HepG2 (cell line): ENCODE data around the gene RNPEPL1. TPM values are rescaled to one million over a fixed set of nuclear protein-coding genes. Genes with fewer than 3 reads are reported as not detected.

ENCODE experiments used
- ATAC-seq: fragments of 200-7000 bp; cut with Tn5 transposase; 3 replicates; pipeline ENCODE4 v1.9.1; 2020; ENCODE audit warnings: mild to moderate bottlenecking, moderate library complexity
- BruUV-seq: library from RNA; stranded (reverse); fragments of 400-500 nt; replicated peaks from 2 replicates; lab custom pipeline; 2021; lab: Mats Ljungman, UMichigan
- CTCF ChIA-PET: fragments of 300-600 bp; formaldehyde crosslinking; extraction: SDS; loops from one replicate; lab custom pipeline; 2021; ENCODE audit warnings: low total read pairs, inconsistent platforms, low intra/inter-chr PET ratio; lab: Yijun Ruan, JAX
- POLR2A ChIA-PET: fragments of 350-600 bp; sonication (Branson Sonifier 250); formaldehyde crosslinking; loops from one replicate; lab custom pipeline; 2020; ENCODE audit warnings: antibody characterized with exemption, inconsistent platforms; lab: Yijun Ruan, JAX
- DNase-seq: peaks from one replicate; pipeline ENCODE4 v3.0.0-alpha.2; 2015; ENCODE audit warnings: low spot score
- FAIRE-seq: peaks from 3 replicates; lab custom pipeline; 2011; peaks lifted over from hg19 to GRCh38; lab: Jason Lieb, UNC
- H2AFZ ChIP-seq: one replicate; pipeline ENCODE4 v1.6.1; 2011; ENCODE audit warnings: low read length, inconsistent platforms
- H3K27ac ChIP-seq: fragments of 300-600 bp; 3 replicates; pipeline ENCODE4 v1.8.0; 2011; ENCODE audit warnings: mixed run types, mild to moderate bottlenecking, mixed read lengths, low read length, inconsistent platforms; ENCODE audit not compliant: insufficient read depth; ENCODE audit errors: extremely low read length
- H3K27me3 ChIP-seq, 2 experiments: fragments of 200-600 bp in 1 of 2; 2 replicates in 1 of 2; 3 replicates in 1 of 2; pipeline versions ENCODE4 v1.6.0 to v1.8.0; 2011; ENCODE audit warnings: low read length in 2 of 2, mild to moderate bottlenecking in 2 of 2, moderate library complexity in 2 of 2, inconsistent platforms in 1 of 2; ENCODE audit not compliant: insufficient read depth in 2 of 2, control insufficient read depth in 1 of 2
- H3K36me3 ChIP-seq, 2 experiments: fragments of 200-600 bp in 1 of 2; replicated peaks in 1 of 2; 2 replicates in 1 of 2; 3 replicates in 1 of 2; pipeline versions ENCODE4 v1.5.1 to v1.8.0; 2011; ENCODE audit warnings: low read length in 2 of 2, inconsistent platforms in 1 of 2; ENCODE audit not compliant: insufficient read depth in 2 of 2, control insufficient read depth in 1 of 2
- H3K4me1 ChIP-seq: 2 replicates; pipeline ENCODE4 v1.5.1; 2012; ENCODE audit warnings: low read length, inconsistent platforms; ENCODE audit not compliant: insufficient read depth
- H3K4me2 ChIP-seq: 2 replicates; pipeline ENCODE4 v1.6.0; 2011; ENCODE audit warnings: low read depth, low read length, inconsistent platforms
- H3K4me3 ChIP-seq, 3 experiments: fragments of 200-600 bp in 1 of 3; sonication (generic), shearing (Covaris generic) in 1 of 3; replicated peaks in 1 of 3; 2 replicates each; pipeline ENCODE4 v1.5.1; 2011 to 2016; ENCODE audit warnings: low read length in 3 of 3, inconsistent platforms in 2 of 3, low read depth in 2 of 3, mild to moderate bottlenecking in 2 of 3, control low read depth in 1 of 3, mixed read lengths in 1 of 3; ENCODE audit not compliant: insufficient read depth in 1 of 3
- H3K79me2 ChIP-seq: one replicate; pipeline ENCODE4 v1.6.1; 2011; ENCODE audit warnings: low read length, inconsistent platforms; ENCODE audit not compliant: insufficient read depth
- H3K9ac ChIP-seq: 2 replicates; pipeline ENCODE4 v1.6.0; 2011; ENCODE audit warnings: mild to moderate bottlenecking, low read depth, low read length, inconsistent platforms; ENCODE audit not compliant: insufficient read depth
- H3K9me3 ChIP-seq: 2 replicates; pipeline ENCODE4 v1.5.1; 2012; ENCODE audit warnings: mild to moderate bottlenecking, low read length
- H4K20me1 ChIP-seq: 2 replicates; pipeline ENCODE4 v1.6.0; 2011; ENCODE audit warnings: inconsistent platforms, mild to moderate bottlenecking, low read length, moderate library complexity; ENCODE audit not compliant: insufficient read depth
- CHCHD3 ChIP-seq: sonication (generic); formaldehyde crosslinking; IDR thresholded peaks from 2 replicates; pipeline ENCODE4 v1.8.0; 2022; ENCODE audit warnings: mild to moderate bottlenecking, missing genetic modification reagents, moderate library complexity
- HOMEZ ChIP-seq: IDR thresholded peaks from 2 replicates; pipeline ENCODE4 v1.6.1; 2016; ENCODE audit warnings: low read depth
- MTERF4 ChIP-seq: sonication (generic); formaldehyde crosslinking; IDR thresholded peaks from 2 replicates; pipeline ENCODE4 v1.8.0; 2023; ENCODE audit warnings: mild to moderate bottlenecking, missing genetic modification reagents
- POLR2A ChIP-seq, 2 experiments: IDR thresholded peaks; 2 replicates each; pipeline ENCODE4 v1.6.1; 2011; ENCODE audit warnings: low read depth in 2 of 2, low read length in 2 of 2, mild to moderate bottlenecking in 1 of 2, moderate library complexity in 1 of 2; ENCODE audit not compliant: insufficient read depth in 1 of 2
- SRSF1 ChIP-seq: fragments of 200-400 bp; formaldehyde crosslinking; optimal IDR thresholded peaks from 2 replicates; pipeline ENCODE3; 2017; ENCODE audit warnings: mild to moderate bottlenecking, low read depth, low read length, moderate library complexity
- SRSF4 ChIP-seq: fragments of 200-400 bp; formaldehyde crosslinking; IDR thresholded peaks from one replicate; pipeline ENCODE4 v1.6.1; 2018; ENCODE audit warnings: mild to moderate bottlenecking, low read depth, low read length, moderate library complexity; ENCODE audit not compliant: poor library complexity, severe bottlenecking
- TBX3 ChIP-seq: fragments of 450-650 bp; IDR thresholded peaks from 2 replicates; pipeline ENCODE4 v1.6.1; 2017; ENCODE audit warnings: antibody characterized with exemption, mild to moderate bottlenecking, inconsistent platforms, borderline replicate concordance
- ZNF34 ChIP-seq: sonication (generic); formaldehyde crosslinking; IDR thresholded peaks from 2 replicates; pipeline ENCODE4 v1.4.0; 2020; ENCODE audit warnings: mild to moderate bottlenecking, missing genetic modification reagents, borderline replicate concordance
- ZNF563 ChIP-seq: sonication (generic); formaldehyde crosslinking; IDR thresholded peaks from 2 replicates; pipeline ENCODE4 v1.8.0; 2022; ENCODE audit warnings: mild to moderate bottlenecking, moderate library complexity, missing genetic modification reagents
- ZNF7 ChIP-seq: IDR thresholded peaks from 2 replicates; pipeline ENCODE4 v1.6.1; 2016; ENCODE audit warnings: missing biosample characterization, missing genetic modification reagents
- ZNF709 ChIP-seq: sonication (generic); formaldehyde crosslinking; IDR thresholded peaks from 2 replicates; pipeline ENCODE4 v1.5.0; 2020; ENCODE audit warnings: mild to moderate bottlenecking, missing genetic modification reagents
- ZNF710 ChIP-seq: sonication (generic); formaldehyde crosslinking; IDR thresholded peaks from 2 replicates; pipeline ENCODE4 v1.5.0; 2020; ENCODE audit warnings: mild to moderate bottlenecking, missing genetic modification reagents, borderline replicate concordance
- ZNF878 ChIP-seq: sonication (generic); formaldehyde crosslinking; IDR thresholded peaks from 2 replicates; pipeline ENCODE4 v1.8.1; 2023; ENCODE audit warnings: mild to moderate bottlenecking, missing genetic modification reagents, moderate library complexity
- WGBS: methylation state at CpG from one replicate; pipeline ENCODE4 v1.1.6; 2017; ENCODE audit warnings: low lambda C conversion rate; 5-methylcytosine and 5-hydroxymethylcytosine counted together
- in situ Hi-C: cut with HindIII; loops from 2 replicates; pipeline ENCODE4 v1.10.0; 2017; ENCODE audit warnings: low pct_unique_long_range_greater_than_20kb; ENCODE audit not compliant: extremely low pct_ligation_motif_present
- intact Hi-C: fragments of 100-400 bp; cut with micrococcal nuclease; formaldehyde crosslinking; loops from one replicate; pipeline ENCODE4 v1.10.0; 2022; ENCODE audit not compliant: unreplicated experiment
- polyA plus RNA-seq, 8 experiments: library from polyadenylated mRNA; depleted of rRNA in 3 of 8; stranded (reverse) in 7 of 8; unstranded in 1 of 8; fragments of >200 nt; fragmentation: Illumina TruSeq in 4 of 8; extraction: Trizol in 4 of 8; gene quantifications; 2 replicates each; pipeline versions ENCODE4 v1.2.1 to v1.2.3, GENCODE V29; 2011 to 2016; ENCODE audit warnings: low read depth in 4 of 8, missing spikeins in 1 of 8, mixed read lengths in 1 of 8; ENCODE audit not compliant: insufficient read depth in 1 of 8
- total RNA-seq, 5 experiments: library from RNA; depleted of rRNA; stranded (reverse); fragments of >200 nt; fragmentation: Illumina TruSeq; extraction: Trizol; gene quantifications; 2 replicates each; pipeline ENCODE4 v1.2.3, GENCODE V29; 2016; ENCODE audit warnings: low read depth in 1 of 5

The RNPEPL1 gene
- total and polyA plus RNA-seq, 2 of the 13 experiments (the other 11 are each of a cell fraction or from before 2014, with no cell fraction given): 13.0 to 18.0 TPM

- POLR2A ChIA-PET: interaction anchor here (1.5 to 2.7 kb wide), 4 partner anchors 9 to 31 kb away, joined by 6 to 22 read pairs (median 9); partner anchors contain the start of gene CAPN10
- WGBS: 98% methylated on average over 23 of the region's 23 CpGs
- ATAC-seq: no peak
- intact Hi-C loops (no loop called here), in situ Hi-C loops (no loop called here)
- no peaks in the 10 kb centered on the region for H4K20me1 ChIP-seq
- peak overlapping the region; percentile 46 for H3K9ac ChIP-seq
- H3K36me3 ChIP-seq: peaks cover 10 to 20% of the 10 kb centered on the region in 2 experiments
- no peak for DNase-seq
- CTCF ChIA-PET: no interaction called here
- no peak for FAIRE-seq
- H3K9me3 ChIP-seq: no peaks in the 10 kb centered on the region
- peaks cover 5% of the 10 kb centered on the region for H3K79me2 ChIP-seq
- H3K27ac ChIP-seq: peak overlapping the region; percentile 94
- TF ChIP-seq TBX3 (no peak), SRSF1 (no peak), ZNF34 (CRISPR knock-in tag) (no peak), CHCHD3 (CRISPR knock-in tag) (0 out of 2 replicates have a peak, but pooled peaks have one; percentile 21)
- H3K27me3 ChIP-seq: no peaks in the 10 kb centered on the region
- no peak overlapping the region for H2AFZ ChIP-seq
- H3K4me3 ChIP-seq: peak overlapping the region in 1 of 3 experiments; percentile 43; a peak in 1 of 6 replicates
- peaks cover 40% of the 10 kb centered on the region for H3K4me1 ChIP-seq
- H3K4me2 ChIP-seq: peak overlapping the region; percentile 62
- BruUV-seq: no TSS peak
Observed at GRCh38 chr2:240596491-240596931, 28.2 kb downstream of the RNPEPL1 start.

GRCh38 chr2:240597054-240597418 lies 28.8 kb downstream of the RNPEPL1 start:
- peak; percentile 70 for TF ChIP-seq ZNF709 (CRISPR knock-in tag)
- no peak for TF ChIP-seq ZNF878
- TF ChIP-seq MTERF4 (CRISPR knock-in tag): 0 out of 2 replicates have a peak, but pooled peaks have one; percentile 34
- TF ChIP-seq ZNF710 (CRISPR knock-in tag): 0 out of 2 replicates have a peak, but pooled peaks have one; percentile 12
- TF ChIP-seq SRSF4: no peak
- TF ChIP-seq HOMEZ (CRISPR knock-in tag): no peak
- peak; percentile 49; the same call in 1 of the 2 replicates for TF ChIP-seq ZNF563 (CRISPR knock-in tag)
- no peak for TF ChIP-seq ZNF7
- no peak for TF ChIP-seq POLR2A (IDR thresholded peaks at IDR 0.05; ENCODE audit: insufficient read depth in 1 of 2, low read depth in 2 of 2, low read length in 2 of 2)
- Histone ChIP-seq H2AFZ (no peak overlapping the region), H3K4me2 (peak overlapping the region; percentile 62), H3K79me2 (peaks cover 5% of the 10 kb centered on the region), H3K36me3 (peaks cover 6 to 14% of the 10 kb centered on the region in 2 experiments; a peak in 4 of 5 replicates), H3K4me1 (peaks cover 44% of the 10 kb centered on the region), H3K27ac (peak overlapping the region; percentile 94), H3K9ac (peak overlapping the region; percentile 66), H4K20me1 (no peaks in the 10 kb centered on the region), H3K27me3 (no peaks in the 10 kb centered on the region), H3K9me3 (no peaks in the 10 kb centered on the region), H3K4me3 (peak overlapping the region in 1 of 3 experiments; percentile 43; a peak in 1 of 6 replicates)
- no peak for DNase-seq
- BruUV-seq: no TSS peak
- in situ Hi-C loops (no loop called here), intact Hi-C loops (no loop called here)
- ChIA-PET POLR2A (interaction anchor here (1.5 to 2.7 kb wide), 4 partner anchors 9 to 31 kb away, joined by 6 to 22 read pairs (median 9); partner anchors contain the start of gene CAPN10), CTCF (no interaction called here)
- WGBS: 59% methylated on average over 10 of the region's 10 CpGs
- ATAC-seq: no peak
- no peak for FAIRE-seq
